HG03378 (cell line): ENCODE measurements around the gene LIN7A.
"Not testable (repeated sequence)": the region's sequence is repeated elsewhere in the genome, so short reads cannot be mapped to it uniquely, and the experiment has no call there.

Source experiments
- ATAC-seq: cut with Tn5 transposase; IDR thresholded peaks from one replicate; pipeline ENCODE4 v1.9.1; 2021; ENCODE audit warnings: mild to moderate bottlenecking, moderate library complexity; ENCODE audit not compliant: unreplicated experiment

Gene LIN7A

DNA sequence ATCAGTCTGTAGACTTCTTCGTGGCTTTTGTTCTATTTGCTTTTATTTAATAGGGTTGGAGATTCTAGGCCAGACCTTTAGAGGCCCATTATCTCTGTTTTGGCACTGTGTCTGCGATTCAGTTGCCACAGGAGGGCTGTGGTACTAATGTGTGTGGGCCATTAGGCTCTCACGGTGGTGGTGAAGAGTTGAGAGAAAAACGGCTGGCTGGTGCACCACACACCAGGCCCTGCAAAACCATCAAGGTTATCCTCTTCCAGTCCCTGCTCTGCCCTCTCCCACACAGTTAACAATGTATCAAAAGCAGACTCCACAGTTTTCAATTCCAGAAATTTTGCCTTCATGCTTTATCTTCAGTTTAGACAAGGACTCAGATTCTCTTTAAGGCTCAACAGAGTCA lies 123.3 kb downstream of the LIN7A start:
- ATAC-seq, result peak; percentile 1

DNA sequence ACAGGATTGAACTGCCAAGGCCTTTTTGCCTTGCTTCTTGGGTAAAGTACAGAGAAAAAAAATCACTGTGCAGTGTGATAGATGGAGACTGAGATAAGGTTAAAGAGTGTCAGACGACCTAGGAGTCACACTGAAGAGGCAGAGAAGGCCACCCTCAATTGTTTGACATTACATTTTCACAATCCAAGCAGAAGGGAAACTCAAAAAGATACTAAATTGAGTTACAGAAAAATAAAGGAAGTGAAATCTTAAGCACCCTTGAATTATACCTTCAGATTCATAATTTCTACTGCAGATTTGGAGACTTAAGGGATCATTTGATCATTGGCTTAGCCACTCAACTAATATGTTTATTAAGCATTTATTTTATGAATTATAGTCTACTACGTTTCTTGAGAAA lies 123.9 kb downstream of the LIN7A start:
- peak; percentile 50 for ATAC-seq

DNA sequence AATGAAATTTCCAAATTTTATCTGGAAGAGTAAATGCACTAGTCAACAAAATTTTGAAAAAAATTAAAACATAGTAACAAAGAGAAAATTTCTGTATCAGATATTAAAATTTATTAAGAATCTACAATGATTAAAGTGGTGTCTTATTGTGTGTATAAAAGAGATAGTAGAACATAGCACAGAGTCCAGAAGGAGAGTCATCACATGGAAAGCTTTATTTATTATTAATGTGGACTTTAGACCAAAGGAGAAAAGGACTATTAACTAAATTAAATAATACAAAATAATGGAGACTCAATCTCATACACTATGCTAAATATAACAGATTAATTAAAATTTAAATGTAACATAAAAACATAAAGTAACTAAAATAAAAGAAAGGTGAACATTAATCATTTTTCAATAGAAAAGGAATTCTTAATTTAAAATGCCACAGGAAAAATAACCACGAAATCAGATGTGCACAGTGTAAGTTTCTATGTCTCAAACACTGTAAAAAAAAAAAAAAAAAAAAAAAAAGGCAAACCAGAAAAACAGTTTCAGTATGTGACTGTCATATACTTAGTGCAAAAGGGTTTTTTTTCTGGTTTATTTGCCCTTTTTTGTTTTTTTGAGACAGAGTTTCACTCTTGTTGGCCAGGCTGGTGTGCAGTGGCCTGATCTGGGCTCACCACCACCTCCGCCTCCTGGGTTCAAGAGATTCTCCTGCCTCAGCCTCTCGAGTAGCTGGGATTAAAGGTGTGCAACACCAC lies 125.6 kb downstream of the LIN7A start:
- ATAC-seq, result no peak

DNA sequence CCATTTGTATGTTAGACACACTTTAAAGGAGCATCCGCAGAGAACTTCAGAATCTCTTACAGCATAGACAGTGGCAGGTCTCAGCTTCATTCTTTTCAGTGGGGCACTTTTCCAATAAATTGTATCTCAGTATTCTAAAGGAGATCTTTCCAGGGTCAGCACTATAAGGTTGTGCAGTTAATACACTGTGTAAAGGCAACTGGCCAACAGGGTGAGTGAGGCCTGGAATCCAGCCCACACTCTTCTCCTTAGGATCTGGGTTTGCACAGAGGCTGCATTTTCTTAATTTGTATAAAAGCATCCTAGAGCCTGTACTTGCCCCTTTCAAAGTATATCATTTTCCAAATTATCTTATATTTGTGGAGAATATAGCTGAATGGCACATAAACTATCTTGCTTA lies 126.9 kb downstream of the LIN7A start:
- ATAC-seq, result no peak

DNA sequence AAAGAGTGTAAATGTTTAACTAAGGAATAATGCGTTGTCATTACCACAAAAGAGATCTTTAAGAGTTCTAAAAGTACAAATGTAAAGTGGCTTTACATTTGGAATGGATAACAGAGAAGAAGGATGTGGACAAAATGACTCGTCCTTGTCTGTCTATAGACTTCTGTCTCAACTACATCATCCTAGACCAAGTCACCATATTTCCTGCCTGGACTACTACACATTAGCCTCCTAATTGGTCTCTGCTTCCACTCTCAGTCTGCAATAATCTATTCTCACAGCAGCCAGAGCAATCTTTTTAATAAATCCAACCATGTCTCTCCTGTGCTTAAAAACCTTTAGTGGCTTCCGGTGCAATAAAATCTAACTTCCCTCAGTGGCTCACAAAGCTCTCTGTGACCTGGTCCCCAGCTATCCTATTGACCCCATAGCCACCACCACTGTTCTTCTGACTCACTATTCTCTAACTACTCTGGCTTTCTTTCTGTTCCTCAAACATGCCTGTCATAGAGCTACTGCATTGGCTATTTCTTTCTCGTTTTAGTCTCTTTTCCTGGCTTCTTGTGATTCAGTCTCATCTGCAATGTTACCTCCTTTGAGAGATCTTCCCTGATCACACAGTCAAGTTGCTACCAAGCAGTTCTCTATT lies 130.0 kb downstream of the LIN7A start:
- peak; percentile 86 for ATAC-seq

DNA sequence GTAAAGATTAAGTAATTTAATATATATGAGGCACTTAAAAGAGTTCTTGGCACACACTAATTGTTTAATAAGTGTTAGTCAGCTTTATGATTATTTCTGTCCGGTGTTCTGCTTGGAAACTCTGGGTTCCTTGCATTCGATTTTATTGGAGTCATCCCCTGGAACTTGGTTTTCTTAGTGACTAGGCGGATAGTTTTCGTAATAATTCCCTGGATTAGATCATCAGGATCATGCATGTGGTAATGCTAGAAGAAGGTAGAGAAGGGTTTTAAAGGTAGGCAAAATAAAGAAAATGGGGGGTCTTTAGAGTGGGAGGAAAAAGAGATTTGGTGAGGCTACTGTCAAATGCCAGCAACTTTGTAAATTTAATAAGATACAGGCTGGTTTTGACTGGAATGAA lies 132.6 kb downstream of the LIN7A start:
- ATAC-seq, result no peak

DNA sequence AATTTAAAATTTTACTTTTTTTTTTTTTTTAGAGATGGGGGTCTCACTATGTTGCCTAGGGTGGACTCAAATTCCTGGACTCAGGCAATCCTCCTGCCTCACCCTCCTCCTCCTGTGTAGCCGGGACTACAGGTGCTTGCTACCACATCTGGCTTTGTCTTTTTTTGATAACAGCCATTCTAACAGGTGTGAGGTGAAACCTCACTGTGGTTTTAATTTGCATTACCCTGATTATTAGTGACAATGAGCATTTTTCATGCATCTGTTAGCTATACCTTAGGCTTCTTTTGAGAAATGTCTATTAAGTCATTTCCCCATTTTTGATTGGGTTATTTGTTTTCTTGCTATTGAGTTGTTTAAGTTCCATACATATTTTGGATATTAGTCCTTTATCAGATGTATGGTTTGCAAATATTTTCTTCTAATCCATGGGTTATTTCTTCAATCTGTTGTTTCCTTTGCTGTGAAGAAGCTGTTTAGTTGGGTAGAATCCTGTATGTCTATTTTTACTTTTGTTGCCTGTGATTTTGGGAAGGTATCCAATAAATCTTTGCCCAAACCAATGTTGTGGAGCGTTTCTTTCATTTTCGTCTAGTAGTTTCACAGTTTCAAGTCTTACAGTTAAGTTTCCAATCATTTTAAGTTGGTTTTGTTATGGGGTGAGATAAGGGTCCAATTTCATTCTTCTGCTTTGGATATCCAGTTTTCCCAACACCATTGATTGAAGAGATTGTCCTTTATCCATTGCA lies 134.9 kb downstream of the LIN7A start:
- peak; percentile 85 for ATAC-seq

DNA sequence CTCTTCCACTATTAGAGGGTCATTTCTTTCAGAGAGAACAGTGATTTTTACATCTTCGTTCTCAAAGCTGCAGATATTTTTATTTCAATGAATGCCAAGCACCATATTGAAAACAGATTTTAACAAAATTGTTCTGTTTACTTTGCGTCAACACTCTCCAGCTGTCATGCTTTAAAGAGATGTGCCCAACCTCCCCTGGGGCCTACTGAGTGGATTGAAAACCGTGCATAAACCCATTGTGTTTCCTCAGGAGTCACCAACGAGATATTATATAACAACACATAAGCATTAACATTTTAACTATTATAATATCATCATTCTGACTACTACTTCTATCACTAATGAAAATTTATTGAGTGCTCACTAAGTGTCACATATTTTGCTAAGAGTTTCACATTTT lies 139.5 kb downstream of the LIN7A start:
- no peak for ATAC-seq

DNA sequence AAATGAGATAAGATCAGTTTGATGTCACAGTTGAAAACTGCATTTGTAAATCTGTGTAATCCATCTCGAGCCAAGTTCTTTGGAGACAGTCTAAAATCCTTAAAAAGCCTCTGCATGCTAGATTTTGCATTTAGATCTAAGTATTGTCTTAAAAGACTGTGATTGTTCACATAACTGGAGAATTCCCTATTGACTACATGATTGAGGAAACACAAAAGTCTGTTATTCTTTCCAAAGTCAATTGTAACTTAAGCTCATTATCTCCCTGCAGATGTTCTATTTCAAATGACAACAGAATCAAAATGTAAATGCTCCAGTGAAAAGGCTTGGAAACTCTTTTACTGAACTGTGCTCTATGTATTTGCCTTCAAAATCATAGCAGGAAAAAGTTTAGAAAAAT lies 143.2 kb downstream of the LIN7A start:
- ATAC-seq, result no peak

DNA sequence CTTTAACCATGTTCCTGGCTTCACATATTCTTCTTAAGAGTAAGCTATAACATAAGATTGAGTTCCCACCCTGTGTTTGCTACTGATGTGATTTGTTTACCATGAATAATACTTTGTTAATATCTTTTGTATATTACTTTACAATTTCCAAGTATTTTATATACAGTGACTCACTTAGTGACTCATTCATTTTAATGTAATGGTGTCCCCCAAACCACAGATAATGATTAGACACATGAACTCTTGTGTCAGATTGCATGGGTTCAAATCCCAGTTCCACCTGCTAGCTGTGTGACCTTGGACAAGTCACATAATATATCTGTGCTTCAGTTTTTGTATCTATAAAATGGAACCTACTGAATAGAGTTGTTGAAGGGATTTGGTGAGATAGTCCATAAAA lies 144.9 kb downstream of the LIN7A start:
- ATAC-seq, result no peak

DNA sequence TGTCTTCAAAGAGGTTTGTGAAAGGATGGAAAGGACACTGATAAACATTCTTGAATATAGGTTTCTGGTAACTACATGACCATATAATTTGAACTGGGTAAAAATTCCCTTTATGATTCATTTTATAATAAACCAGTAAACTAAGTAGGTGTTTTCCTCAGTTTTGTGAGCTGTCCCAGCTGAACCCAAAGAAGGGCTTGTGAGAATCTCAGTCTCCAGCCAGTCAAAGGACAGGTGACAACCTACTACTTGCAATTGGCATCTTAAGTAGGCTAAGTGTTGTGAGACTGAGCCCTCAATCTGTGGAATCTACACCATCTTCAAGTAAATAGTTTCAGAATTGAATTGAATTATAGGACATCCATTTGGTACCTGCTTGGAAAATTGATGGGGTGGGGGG lies 145.9 kb downstream of the LIN7A start:
- ATAC-seq, result no peak

DNA sequence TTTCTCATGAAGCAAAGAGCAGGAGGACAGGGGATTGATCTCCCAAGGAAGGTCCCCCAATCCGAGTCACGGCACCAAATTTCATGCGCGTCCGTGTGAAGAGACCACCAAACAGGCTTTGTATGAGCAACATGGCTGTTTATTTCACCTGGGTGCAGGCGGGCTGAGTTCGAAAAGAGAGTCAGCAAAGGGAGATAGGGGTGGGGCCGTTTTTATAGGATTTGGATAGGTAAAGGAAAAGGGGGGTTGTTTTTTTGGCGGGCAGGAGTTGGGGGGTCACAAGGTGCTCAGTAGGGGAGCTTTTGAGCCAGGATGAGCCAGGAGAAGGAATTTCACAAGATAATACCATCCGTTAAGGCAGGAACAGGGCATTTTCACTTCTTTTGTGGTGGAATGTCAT lies 149.3 kb downstream of the LIN7A start:
- ATAC-seq, result not testable (repeated sequence)

DNA sequence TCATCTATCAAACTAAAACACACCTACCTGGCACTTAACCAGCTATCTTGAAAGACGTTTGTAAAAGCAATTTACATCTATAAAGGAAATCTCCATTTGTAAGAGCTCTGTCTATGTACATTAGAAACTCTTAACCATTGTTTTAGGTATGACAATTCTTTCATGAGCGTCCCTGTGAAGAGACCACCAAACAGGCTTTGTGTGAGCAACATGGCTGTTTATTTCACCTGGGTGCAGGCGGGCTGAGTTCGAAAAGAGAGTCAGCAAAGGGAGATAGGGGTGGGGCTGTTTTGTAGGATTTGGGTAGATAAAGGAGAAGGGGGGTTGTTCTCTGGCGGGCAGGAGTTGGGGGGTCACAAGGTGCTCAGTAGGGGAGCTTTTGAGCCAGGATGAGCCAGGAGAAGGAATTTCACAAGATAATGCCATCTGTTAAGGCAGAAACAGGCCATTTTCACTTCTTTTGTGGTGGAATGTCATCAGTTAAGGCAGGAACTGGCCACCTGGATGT lies 154.7 kb downstream of the LIN7A start:
- ATAC-seq, result not testable (repeated sequence)

DNA sequence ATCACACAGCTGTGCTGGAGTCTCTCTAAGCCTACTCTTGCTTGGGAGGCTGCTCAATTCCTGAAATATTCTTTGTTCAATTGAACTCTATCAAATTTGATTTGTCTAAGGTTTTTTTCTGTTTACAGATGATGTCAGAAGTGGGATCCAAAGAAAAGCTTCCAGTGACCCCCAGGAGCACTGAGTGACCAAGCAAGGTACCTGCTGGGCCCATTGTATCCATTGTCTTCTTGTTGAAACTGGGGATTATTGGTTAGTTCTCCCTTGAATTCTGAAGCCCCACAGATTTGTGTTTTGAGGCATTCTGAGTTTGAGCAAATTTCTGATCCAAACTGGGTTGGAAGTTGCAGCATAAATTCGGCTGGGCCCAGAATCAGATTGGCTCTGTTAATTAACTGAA lies 156.4 kb downstream of the LIN7A start:
- no peak for ATAC-seq

DNA sequence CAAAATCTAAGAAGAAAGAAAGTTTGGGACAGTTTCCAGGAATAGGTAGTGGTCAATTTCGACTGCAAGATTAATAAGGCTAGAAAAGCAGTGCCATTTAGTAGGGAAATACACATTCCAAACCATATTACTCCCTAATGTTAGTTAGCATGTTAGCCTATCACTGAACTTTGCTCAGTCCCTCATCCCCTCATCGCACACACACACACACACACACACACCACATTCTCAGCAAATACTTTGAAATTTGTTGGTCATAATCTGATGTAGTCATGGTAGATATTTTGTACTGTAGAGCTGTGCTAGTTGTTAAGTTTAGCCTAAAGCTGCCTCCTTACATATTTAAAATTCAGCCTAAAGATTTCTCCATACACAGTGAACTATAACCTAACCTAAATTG lies 157.0 kb downstream of the LIN7A start:
- ATAC-seq, result no peak

DNA sequence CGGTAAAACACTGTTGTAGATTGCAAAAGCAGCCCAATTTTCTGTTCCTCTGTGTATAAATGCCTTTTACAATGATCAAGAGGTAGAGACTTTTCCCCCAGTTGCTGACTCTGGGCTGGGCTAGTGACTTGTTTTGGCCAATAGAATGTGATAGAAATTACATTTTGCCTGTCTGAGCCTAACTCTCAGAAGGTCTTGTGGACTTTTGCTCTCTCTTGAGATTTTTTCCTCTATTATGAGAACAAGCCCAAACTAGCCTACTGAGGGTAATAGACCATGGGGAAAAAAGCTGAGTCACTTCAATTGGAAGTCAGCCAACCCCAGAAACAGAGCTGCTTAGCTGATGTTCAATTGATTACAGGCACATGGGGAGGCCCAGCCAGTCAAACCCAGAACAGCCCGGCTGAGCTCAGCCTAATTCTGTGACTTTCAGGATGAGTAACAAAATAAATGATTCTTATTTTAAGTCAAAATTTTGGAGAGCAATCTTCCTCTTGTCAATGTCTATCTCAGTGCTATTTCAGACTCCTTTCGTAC lies 159.7 kb downstream of the LIN7A start:
- ATAC-seq, result peak; percentile 96

DNA sequence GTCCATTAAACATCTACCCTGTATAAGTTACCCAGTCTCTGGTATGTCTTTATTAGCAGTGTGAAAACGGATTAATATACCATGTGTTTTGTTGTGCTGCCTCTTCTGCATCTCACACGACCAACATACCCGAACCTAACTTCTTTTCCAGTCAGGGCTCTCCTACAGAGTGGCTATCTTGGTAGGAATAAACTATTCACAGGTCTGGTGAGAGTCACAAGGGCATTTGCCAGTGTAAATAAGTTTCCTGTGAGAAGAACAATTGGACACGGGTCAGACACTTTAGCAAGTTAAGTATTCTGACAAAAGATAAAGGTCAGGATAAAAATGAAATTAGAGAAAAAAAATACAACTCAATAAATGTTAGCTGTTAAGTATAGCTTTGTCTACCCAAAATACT lies 160.1 kb downstream of the LIN7A start:
- ATAC-seq, result no peak

DNA sequence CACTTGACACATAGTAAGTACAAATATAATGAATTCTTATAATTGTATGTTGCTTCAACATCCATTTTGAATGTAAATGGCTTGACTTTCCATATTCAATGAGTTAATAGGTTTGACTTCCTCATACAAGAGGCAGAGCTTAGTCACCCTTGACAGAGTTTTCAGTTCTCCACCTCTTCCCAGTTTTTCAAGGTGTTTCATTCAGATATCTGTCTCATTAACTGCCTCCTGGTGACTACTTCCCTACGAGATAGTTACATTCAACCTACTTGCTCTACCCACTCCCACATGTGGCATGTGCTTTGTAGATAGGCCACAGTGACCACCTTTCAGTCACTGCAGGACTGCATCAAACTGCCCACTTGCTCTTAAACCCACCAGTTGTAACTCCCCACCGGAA lies 161.0 kb downstream of the LIN7A start:
- ATAC-seq, result no peak

DNA sequence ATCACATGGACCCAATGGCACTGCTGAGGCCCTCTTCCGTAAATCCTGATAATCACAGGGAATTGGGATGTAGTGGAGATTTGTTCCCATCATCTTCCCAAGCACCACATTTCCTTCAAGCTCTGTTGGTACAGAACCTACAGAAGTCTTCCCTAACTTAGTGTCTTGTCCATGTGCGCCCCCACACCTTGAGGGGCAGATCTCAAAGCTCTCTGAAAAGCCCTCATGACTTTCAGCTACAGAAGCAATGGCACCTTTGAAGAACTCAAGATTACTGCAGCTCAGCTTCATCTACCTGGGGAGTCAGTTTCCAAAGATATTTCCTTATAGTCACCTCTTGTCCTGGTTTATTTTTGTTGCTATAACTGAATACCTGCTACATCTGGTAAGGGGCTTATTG lies 166.8 kb downstream of the LIN7A start:
- no peak for ATAC-seq

DNA sequence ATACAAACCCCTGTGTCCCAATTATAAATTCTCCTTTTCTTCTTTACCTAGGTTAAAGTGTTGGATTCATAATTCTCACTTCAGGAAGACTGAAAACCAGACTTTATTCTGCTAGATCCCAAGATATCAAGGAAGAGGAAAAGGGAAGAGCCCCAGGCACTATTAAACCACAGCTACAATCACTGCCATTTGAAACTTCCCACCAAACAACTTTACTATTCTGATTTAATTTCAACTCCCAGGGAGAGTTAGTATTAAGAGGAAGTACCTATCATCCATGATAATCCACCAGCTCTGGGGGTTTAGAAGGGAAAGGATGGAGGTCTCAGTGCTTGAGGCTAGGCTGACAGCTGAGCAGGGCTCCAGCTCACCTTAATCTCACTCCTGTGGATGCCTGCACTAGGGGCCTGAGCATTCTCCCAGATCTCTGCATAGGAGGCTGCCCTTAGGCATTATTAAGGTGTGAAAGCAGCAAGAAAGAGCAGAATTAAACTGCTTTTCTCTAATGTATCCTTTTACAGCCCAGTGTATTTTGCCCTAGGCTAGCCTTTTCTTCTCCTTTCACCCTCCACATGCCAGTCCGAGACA lies 168.1 kb downstream of the LIN7A start:
- no peak for ATAC-seq

DNA sequence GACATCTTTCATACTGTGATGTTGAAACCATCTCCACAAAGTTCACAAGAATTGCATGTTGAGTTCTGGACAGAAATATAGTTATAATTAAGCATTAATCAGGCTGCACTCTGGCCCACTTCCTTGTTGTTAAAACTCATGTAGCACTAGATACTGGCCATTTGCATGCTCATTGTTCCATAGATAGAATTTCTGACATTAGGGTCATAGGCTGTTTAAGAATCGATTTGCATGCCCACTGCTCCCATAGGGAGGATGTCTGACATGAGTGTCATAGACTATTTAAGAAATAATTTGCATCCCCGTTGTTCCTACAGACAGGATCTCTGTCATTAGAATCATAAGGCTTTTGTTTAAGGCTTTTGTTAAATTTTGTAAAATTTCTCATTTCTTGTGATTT lies 170.8 kb downstream of the LIN7A start:
- peak; percentile 95 for ATAC-seq
